ENCODE measurements around the gene HTR7.
"Not testable (repeated sequence)": the region's sequence is repeated elsewhere in the genome, so short reads cannot be mapped to it uniquely, and the experiment has no call there.

The HTR7 gene

GRCh38 chr10:90857635-90858460 lies at the start of gene HTR7:
Gene HTR7, minus strand, starts transcription at chr10:90858039. Its CDS starts 368 bp downstream, at chr10:90857671.
- DNase-seq = peak; percentile 55

- no peak for DNase-seq
Measured at GRCh38 chr10:90906596-90906995, 48.8 kb upstream of the HTR7 start.

GRCh38 chr10:90905925-90906324 lies 48.1 kb upstream of the HTR7 start:
- DNase-seq = no peak

- DNase-seq = not testable (repeated sequence)
Measured at GRCh38 chr10:90896916-90897315, 39.1 kb upstream of the HTR7 start.

GRCh38 chr10:90893190-90893589 lies 35.4 kb upstream of the HTR7 start:
- no peak for DNase-seq

- no peak for DNase-seq
Measured at GRCh38 chr10:90890347-90890746, 32.5 kb upstream of the HTR7 start.

GRCh38 chr10:90889636-90890035 lies 31.8 kb upstream of the HTR7 start:
- DNase-seq = no peak

- no peak for DNase-seq
Measured at GRCh38 chr10:90888387-90888786, 30.5 kb upstream of the HTR7 start.

- no peak for DNase-seq
Measured at GRCh38 chr10:90887555-90887954, 29.7 kb upstream of the HTR7 start.

GRCh38 chr10:90885176-90885575 lies 27.3 kb upstream of the HTR7 start:
- no peak for DNase-seq

GRCh38 chr10:90884431-90884830 lies 26.6 kb upstream of the HTR7 start:
- DNase-seq = no peak

GRCh38 chr10:90880059-90880719 lies 22.4 kb upstream of the HTR7 start:
- DNase-seq = not testable (repeated sequence)

GRCh38 chr10:90879062-90879461 lies 21.2 kb upstream of the HTR7 start:
- DNase-seq = no peak

- DNase-seq = no peak
Measured at GRCh38 chr10:90872648-90873020, 14.8 kb upstream of the HTR7 start.

- DNase-seq = peak; percentile 76
Measured at GRCh38 chr10:90871766-90872647, 14.2 kb upstream of the HTR7 start, which contains the start of gene RPP30. Gene RPP30, plus strand, starts transcription at chr10:90871974. Its CDS starts 13 bp downstream, at chr10:90871987.

GRCh38 chr10:90871279-90871765 lies 13.5 kb upstream of the HTR7 start:
- peak; percentile 26 for DNase-seq

GRCh38 chr10:90866050-90866598 lies 8.3 kb upstream of the HTR7 start:
- DNase-seq = no peak

- no peak for DNase-seq
Measured at GRCh38 chr10:90865401-90865800, 7.6 kb upstream of the HTR7 start.

- no peak for DNase-seq
Measured at GRCh38 chr10:90862908-90863514, 5.2 kb upstream of the HTR7 start.

GRCh38 chr10:90860790-90861189 lies 3.0 kb upstream of the HTR7 start:
- no peak for DNase-seq

GRCh38 chr10:90859321-90859751 lies 1.5 kb upstream of the HTR7 start:
- DNase-seq = no peak

GRCh38 chr10:90858461-90858968 lies 676 bp upstream of the HTR7 start:
- DNase-seq = no peak
